Endothelial cell (in vitro differentiated cells): ENCODE measurements around the gene PASD1. TPM values are rescaled to one million over a fixed set of nuclear protein-coding genes. Genes with fewer than 3 reads are reported as not detected.
"Not testable (repeated sequence)": the region's sequence is repeated elsewhere in the genome, so short reads cannot be mapped to it uniquely, and the experiment has no call there.

ENCODE experiments used
- DNase-seq: peaks from one replicate; pipeline ENCODE4 v3.0.0; 2021; ENCODE audit warnings: low spot score
- H3K27ac Mint-ChIP-seq: one replicate; pipeline ENCODE4 v1.8.0; 2021; ENCODE audit warnings: mixed read lengths, inconsistent platforms; ENCODE audit not compliant: unreplicated experiment
- H3K27me3 Mint-ChIP-seq: one replicate; pipeline ENCODE4 v1.8.0; 2021; ENCODE audit warnings: mild to moderate bottlenecking, moderate library complexity, mixed read lengths, inconsistent platforms; ENCODE audit not compliant: unreplicated experiment
- H3K36me3 Mint-ChIP-seq: one replicate; pipeline ENCODE4 v1.8.0; 2021; ENCODE audit warnings: mild to moderate bottlenecking, low read depth, mixed read lengths, inconsistent platforms; ENCODE audit not compliant: unreplicated experiment
- H3K4me1 Mint-ChIP-seq: one replicate; pipeline ENCODE4 v1.8.0; 2021; ENCODE audit warnings: mild to moderate bottlenecking, mixed read lengths, inconsistent platforms; ENCODE audit not compliant: unreplicated experiment
- H3K4me3 Mint-ChIP-seq: one replicate; pipeline ENCODE4 v1.8.0; 2021; ENCODE audit warnings: mild to moderate bottlenecking, mixed read lengths, inconsistent platforms; ENCODE audit not compliant: unreplicated experiment
- H3K9me3 Mint-ChIP-seq: one replicate; pipeline ENCODE4 v1.8.0; 2021; ENCODE audit warnings: mixed read lengths, inconsistent platforms; ENCODE audit not compliant: unreplicated experiment
- total RNA-seq: library from RNA; stranded (reverse); fragmentation: NEBNext Ultra II Directional; extraction: Animal tissue kit (Norgen Biotek cat#: 25700); gene quantifications from one replicate; pipeline ENCODE4 v1.2.1, GENCODE V29; 2021; ENCODE audit not compliant: unreplicated experiment
- TF ChIP-seq, protein P1 (sequence below): fragments of 200-600 bp; sonication (generic); IDR thresholded peaks from one replicate; pipeline ENCODE4 v1.5.0; 2021; ENCODE audit warnings: antibody characterized with exemption; ENCODE audit not compliant: unreplicated experiment

PASD1 gene
- total RNA-seq, 1 donor from 2014 or later: not detected

DNA sequence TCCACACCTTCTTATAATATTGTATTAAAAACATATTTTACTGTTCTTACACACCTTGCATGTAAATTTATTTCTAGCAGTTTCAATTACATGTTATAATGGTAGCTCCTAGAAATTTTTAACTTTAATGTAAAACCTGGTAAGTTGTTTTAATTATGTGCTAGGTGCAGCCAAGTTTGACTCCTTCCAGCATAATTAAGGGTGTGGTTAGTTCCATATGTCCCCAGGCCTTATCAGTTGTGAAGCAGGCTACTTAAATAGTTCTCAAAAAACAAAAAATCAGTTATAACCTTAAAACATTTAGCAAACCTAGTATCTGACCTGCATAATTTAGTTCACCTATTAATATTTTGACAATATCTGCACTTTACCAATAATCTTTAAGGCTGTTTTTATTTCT lies 26.9 kb upstream of the PASD1 start:
- Mint-ChIP-seq H3K27me3 (no peaks in the 10 kb centered on the region), H3K4me1 (no peaks in the 10 kb centered on the region), H3K9me3 (no peaks in the 10 kb centered on the region), H3K27ac (no peak overlapping the region), H3K4me3 (no peak overlapping the region), H3K36me3 (no peaks in the 10 kb centered on the region)
- TF ChIP-seq, protein P1, sequence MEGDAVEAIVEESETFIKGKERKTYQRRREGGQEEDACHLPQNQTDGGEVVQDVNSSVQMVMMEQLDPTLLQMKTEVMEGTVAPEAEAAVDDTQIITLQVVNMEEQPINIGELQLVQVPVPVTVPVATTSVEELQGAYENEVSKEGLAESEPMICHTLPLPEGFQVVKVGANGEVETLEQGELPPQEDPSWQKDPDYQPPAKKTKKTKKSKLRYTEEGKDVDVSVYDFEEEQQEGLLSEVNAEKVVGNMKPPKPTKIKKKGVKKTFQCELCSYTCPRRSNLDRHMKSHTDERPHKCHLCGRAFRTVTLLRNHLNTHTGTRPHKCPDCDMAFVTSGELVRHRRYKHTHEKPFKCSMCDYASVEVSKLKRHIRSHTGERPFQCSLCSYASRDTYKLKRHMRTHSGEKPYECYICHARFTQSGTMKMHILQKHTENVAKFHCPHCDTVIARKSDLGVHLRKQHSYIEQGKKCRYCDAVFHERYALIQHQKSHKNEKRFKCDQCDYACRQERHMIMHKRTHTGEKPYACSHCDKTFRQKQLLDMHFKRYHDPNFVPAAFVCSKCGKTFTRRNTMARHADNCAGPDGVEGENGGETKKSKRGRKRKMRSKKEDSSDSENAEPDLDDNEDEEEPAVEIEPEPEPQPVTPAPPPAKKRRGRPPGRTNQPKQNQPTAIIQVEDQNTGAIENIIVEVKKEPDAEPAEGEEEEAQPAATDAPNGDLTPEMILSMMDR: no peak
- DNase-seq: no peak

DNA sequence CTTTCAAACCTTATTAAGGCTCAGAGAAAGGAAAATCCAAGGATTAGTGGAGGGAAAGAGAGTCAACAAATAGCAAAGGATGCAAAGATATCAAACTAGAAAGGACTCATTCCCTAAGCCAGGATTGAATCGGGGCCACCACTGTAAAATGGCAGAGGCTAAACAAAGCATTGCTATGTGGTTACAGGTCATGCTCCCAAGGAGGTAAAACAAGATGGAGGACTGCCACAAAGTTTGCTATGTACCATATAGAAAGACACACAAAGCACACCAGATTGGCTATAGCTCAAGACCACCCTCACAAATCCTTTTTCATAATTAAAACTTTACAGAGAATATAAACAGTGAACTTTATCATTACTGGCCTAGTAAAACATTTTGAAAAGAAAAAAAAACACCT lies 25.9 kb upstream of the PASD1 start:
- no peak for DNase-seq
- H3K4me3 Mint-ChIP-seq: no peak overlapping the region
- H3K27ac Mint-ChIP-seq: no peak overlapping the region
- H3K27me3 Mint-ChIP-seq: no peaks in the 10 kb centered on the region
- TF ChIP-seq, protein P1: no peak
- H3K36me3 Mint-ChIP-seq: no peaks in the 10 kb centered on the region
- no peaks in the 10 kb centered on the region for H3K4me1 Mint-ChIP-seq
- H3K9me3 Mint-ChIP-seq: no peaks in the 10 kb centered on the region

DNA sequence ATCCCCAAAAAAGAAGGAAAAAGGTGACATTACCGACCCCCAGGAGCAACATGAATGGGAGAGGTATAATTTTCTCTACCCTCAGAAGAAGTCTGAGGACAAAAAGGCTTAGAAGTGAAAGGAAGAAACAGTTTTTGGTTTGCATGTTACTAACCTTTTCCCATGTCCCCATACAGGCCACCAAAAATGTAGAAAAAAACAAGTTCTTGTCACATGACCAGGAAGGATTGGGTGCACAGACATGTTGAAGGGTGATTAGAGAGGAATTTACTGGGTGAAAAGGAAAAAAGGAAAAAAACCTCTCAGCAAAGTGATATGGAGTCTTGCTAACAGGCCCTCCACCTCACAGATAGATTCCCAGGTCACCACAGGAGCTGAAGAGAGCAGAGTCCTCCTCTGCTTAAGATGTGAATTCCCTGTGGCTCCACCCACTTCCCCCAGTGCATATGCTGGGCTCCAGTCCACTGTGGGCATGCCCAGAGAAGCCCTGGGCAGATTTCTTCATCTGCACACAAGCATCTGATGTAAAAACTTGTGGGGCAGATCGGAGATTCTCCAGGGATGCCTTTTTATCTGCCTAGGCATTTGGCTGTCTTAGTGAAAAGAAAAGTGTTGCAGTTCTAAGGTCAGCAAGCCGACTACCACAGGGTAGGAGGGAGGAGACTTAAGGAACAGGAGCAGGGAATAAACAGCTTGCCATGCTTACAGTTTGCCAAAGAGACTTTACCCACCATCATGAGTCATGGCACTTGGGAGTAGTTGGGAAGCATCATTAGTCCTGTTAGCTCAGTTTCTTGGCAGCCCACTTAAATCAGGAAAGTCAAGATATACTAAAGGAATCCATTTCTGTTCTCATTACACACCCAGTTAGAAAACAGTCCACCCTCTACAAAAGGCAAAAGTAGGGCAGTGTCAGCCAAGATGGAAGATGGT lies 25.0 kb upstream of the PASD1 start:
- Mint-ChIP-seq H3K27ac (no peak overlapping the region), H3K4me1 (no peaks in the 10 kb centered on the region), H3K4me3 (no peak overlapping the region), H3K9me3 (no peaks in the 10 kb centered on the region), H3K36me3 (no peaks in the 10 kb centered on the region), H3K27me3 (no peaks in the 10 kb centered on the region)
- TF ChIP-seq, protein P1: no peak
- no peak for DNase-seq

DNA sequence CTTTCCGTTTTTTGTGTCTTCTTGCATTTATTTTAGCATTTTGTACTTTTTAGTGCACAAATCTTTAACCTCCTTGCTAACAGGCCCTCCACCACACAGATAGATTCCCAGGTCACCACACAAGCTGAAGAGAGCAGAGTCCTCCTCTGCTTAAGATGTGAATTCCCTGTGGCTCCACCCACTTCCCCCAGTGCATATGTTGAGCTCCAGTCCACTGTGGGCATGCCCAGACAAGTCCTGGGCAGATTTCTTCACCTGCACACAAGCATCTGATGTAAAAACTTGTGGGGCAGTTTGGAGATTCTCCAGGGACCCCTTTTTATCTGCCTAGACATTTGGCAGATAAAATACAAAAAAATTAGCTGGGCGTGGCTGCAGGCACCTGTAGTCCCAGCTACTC lies 19.8 kb upstream of the PASD1 start:
- Mint-ChIP-seq H3K36me3 (no peaks in the 10 kb centered on the region), H3K9me3 (no peaks in the 10 kb centered on the region), H3K27ac (no peak overlapping the region), H3K4me3 (no peak overlapping the region), H3K4me1 (no peaks in the 10 kb centered on the region), H3K27me3 (peaks cover 2% of the 10 kb centered on the region)
- TF ChIP-seq, protein P1: no peak
- DNase-seq: no peak

DNA sequence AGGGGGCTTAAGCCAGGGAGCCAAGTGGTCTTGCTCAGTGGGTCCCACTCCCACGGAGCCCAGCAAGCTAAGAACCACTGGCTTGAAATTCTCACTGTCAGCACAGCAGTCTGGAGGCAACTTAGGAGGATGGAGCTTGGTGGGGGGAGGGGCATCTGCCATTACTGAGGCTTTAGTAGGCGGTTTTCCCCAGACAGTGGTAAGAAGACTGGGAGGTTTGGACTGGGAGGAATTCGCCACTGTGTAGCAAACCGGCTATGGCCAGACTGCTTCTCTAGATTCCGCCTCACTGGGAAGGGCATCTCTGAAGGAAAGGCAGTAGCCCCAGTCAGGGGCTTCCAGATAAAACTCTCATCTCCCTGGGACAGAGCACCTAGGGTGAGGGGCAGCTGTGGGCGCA lies 17.2 kb upstream of the PASD1 start:
- not testable (repeated sequence) for H3K4me3 Mint-ChIP-seq, H3K9me3 Mint-ChIP-seq, H3K27ac Mint-ChIP-seq, DNase-seq, H3K4me1 Mint-ChIP-seq, H3K27me3 Mint-ChIP-seq, H3K36me3 Mint-ChIP-seq

DNA sequence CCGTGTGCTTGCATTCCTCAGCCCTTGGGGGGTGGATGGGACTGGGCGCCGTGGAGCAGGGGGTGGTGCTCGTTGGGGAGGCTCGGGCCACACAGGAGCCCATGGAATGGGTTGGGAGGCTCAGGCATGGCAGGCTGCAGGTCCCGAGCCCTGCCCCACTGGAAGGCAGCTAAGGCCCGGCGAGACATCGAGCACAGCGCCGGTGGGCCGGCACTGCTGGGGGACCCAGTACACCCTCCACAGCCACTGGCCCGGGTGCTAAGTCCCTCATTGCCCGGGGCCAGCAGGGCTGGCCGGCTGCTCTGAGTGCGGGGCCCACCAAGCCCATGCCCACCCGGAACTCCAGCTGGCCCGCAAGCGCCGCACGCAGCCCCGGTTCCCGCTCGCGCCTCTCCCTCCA lies 12.3 kb upstream of the PASD1 start:
- H3K9me3 Mint-ChIP-seq, H3K4me1 Mint-ChIP-seq, H3K27me3 Mint-ChIP-seq, H3K4me3 Mint-ChIP-seq, H3K27ac Mint-ChIP-seq, DNase-seq, H3K36me3 Mint-ChIP-seq: not testable (repeated sequence)
